ENCODE measurements around the gene DOCK3.

DNA sequence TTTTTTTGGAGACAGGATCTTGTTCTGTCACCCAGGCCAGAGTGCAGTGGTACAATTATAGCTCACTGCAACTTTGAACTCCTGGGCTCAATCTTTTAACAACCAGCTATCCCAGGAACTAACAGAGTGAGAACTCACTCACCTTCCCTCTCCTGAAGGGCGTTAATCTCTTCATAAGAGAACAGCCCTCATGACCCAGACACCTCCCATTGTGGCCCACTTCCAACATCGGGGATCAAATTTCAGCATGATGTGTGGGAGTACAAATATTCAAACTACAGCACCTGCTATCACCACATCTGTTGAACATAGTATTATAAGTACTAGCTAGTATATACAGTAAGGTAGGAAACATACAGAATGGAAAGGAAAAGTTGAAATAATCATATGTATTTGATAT lies 132.5 kb downstream of the DOCK3 start:
- TF ChIP-seq, protein P1, sequence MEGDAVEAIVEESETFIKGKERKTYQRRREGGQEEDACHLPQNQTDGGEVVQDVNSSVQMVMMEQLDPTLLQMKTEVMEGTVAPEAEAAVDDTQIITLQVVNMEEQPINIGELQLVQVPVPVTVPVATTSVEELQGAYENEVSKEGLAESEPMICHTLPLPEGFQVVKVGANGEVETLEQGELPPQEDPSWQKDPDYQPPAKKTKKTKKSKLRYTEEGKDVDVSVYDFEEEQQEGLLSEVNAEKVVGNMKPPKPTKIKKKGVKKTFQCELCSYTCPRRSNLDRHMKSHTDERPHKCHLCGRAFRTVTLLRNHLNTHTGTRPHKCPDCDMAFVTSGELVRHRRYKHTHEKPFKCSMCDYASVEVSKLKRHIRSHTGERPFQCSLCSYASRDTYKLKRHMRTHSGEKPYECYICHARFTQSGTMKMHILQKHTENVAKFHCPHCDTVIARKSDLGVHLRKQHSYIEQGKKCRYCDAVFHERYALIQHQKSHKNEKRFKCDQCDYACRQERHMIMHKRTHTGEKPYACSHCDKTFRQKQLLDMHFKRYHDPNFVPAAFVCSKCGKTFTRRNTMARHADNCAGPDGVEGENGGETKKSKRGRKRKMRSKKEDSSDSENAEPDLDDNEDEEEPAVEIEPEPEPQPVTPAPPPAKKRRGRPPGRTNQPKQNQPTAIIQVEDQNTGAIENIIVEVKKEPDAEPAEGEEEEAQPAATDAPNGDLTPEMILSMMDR (IDR thresholded peaks at IDR 0.05; ENCODE audit: low read length), result no peak
- TF ChIP-seq EZH2 (optimal IDR thresholded peaks at IDR 0.05; ENCODE audit: low read depth, low read length), result no peak
